K562 (cell line): Measurements from ENCODE around the gene VAC14. TPM values are rescaled to one million over a fixed set of nuclear protein-coding genes. Genes with fewer than 3 reads are reported as not detected.

Experiments
- CEBPB ChIP-seq: fragments of 450-650 bp; IDR thresholded peaks from 2 replicates; pipeline ENCODE4 v1.6.1; 2016; ENCODE audit warnings: missing genetic modification characterization, missing compliant biosample characterization
- DACH1 ChIP-seq: fragments of 450-650 bp; IDR thresholded peaks from 2 replicates; pipeline ENCODE4 v1.6.1; 2018; ENCODE audit not compliant: partially characterized antibody
- EP400 ChIP-seq: fragments of 450-650 bp; IDR thresholded peaks from 2 replicates; pipeline ENCODE4 v1.6.1; 2017; ENCODE audit warnings: antibody characterized with exemption, mild to moderate bottlenecking, moderate library complexity
- GMEB1 ChIP-seq: fragments of 250-450 bp; sonication (Bioruptor Pico); IDR thresholded peaks from 2 replicates; pipeline ENCODE4 v1.4.0; 2020; ENCODE audit warnings: mild to moderate bottlenecking
- MGA ChIP-seq: fragments of 450-650 bp; IDR thresholded peaks from 2 replicates; pipeline ENCODE4 v1.6.1; 2016; ENCODE audit warnings: mild to moderate bottlenecking, moderate library complexity
- PCBP1 ChIP-seq: fragments of 200-400 bp; formaldehyde crosslinking; IDR thresholded peaks from 2 replicates; pipeline ENCODE4 v1.6.1; 2018; ENCODE audit warnings: mild to moderate bottlenecking, low read depth, low read length; ENCODE audit not compliant: poor library complexity, severe bottlenecking
- ZBTB11 ChIP-seq, 3 experiments: fragments of 200-800 bp in 1 of 3; fragments of 250-450 bp in 1 of 3; fragments of 450-650 bp in 1 of 3; sonication (Bioruptor Pico) in 1 of 3; sonication (Bioruptor generic) in 1 of 3; formaldehyde crosslinking in 1 of 3; IDR thresholded peaks; 2 replicates each; pipeline versions ENCODE4 v1.6.1 to v1.8.0; 2016 to 2022; ENCODE audit warnings: mild to moderate bottlenecking in 2 of 3, missing genetic modification characterization in 2 of 3, missing compliant biosample characterization in 1 of 3, moderate library complexity in 1 of 3
- ZNF445 ChIP-seq: fragments of 250-450 bp; sonication (Bioruptor Pico); IDR thresholded peaks from 2 replicates; pipeline ENCODE4 v1.4.0; 2020; ENCODE audit warnings: low read depth, mild to moderate bottlenecking, moderate library complexity
- ZNF75A ChIP-seq: fragments of 450-650 bp; formaldehyde crosslinking; IDR thresholded peaks from 2 replicates; pipeline ENCODE4 v1.4.0; 2020; ENCODE audit warnings: mild to moderate bottlenecking
- polyA plus RNA-seq, 8 experiments: library from polyadenylated mRNA; depleted of rRNA in 4 of 8; stranded (reverse) in 5 of 8; unstranded in 3 of 8; fragments of >200 nt; fragmentation: Nextera tagmentation in 2 of 8; fragmentation: Illumina TruSeq in 1 of 8; extraction: Ambion mirVana in 2 of 8; extraction: Trizol in 1 of 8; gene quantifications; 2 replicates each; pipeline versions ENCODE4 v1.2.1 to v1.2.3, GENCODE V29; 2011 to 2014; ENCODE audit warnings: inconsistent platforms in 1 of 8, missing spikeins in 1 of 8
- total RNA-seq, 7 experiments: library from RNA; depleted of rRNA in 6 of 7; stranded (reverse); fragments of >200 nt in 6 of 7; fragmentation: Illumina TruSeq in 2 of 7; extraction: Trizol in 2 of 7; gene quantifications; 2 replicates each; pipeline versions ENCODE4 v1.2.1 to v1.2.3, GENCODE V29; 2011 to 2021; ENCODE audit warnings: low replicate concordance in 1 of 7

VAC14 gene
- total and polyA plus RNA-seq, 9 of the 15 experiments (the other 6 are each of a cell fraction or from before 2014, with no cell fraction given), result 1.3 to 41.6 (median 26.6) TPM

- TF ChIP-seq MGA (peak; percentile 11; the same call in 1 of the 2 replicates), ZNF75A (no peak), ZBTB11 (CRISPR knock-in tag; IDR thresholded peaks at IDR 0.05) (peak in 1 of 3 experiments; percentile 70; a peak in 1 of 6 replicates), GMEB1 (CRISPR knock-in tag) (no peak), EP400 (peak; percentile 69), PCBP1 (no peak), ZNF445 (CRISPR knock-in tag) (no peak), CEBPB (tag) (peak; percentile 91), DACH1 (no peak)
These were observed 54.1 kb downstream of the VAC14 start (continued) for GRCh38 chr16:70746708-70747424.
